ENCODE results near the gene ATG101. TPM values are rescaled to one million over a fixed set of nuclear protein-coding genes. Genes with fewer than 3 reads are reported as not detected.
"Not testable (repeated sequence)": the region's sequence is repeated elsewhere in the genome, so short reads cannot be mapped to it uniquely, and the experiment has no call there.

The ATG101 gene
- polyA plus RNA-seq, 1 donor from 2014 or later = 25.4 TPM

- H3K27me3 Mint-ChIP-seq = peaks cover 30% of the 10 kb centered on the region
- H3K27ac Mint-ChIP-seq = peak overlapping the region in 2 of 3 donors; percentile 42 to 71
- H3K36me3 Mint-ChIP-seq = peaks cover 2% of the 10 kb centered on the region
- no peaks in the 10 kb centered on the region for H3K9me3 Mint-ChIP-seq
- peaks cover 16 to 20% (median 17%) of the 10 kb centered on the region in 3 donors for H3K4me1 Mint-ChIP-seq
- no peak overlapping the region for H3K4me3 Mint-ChIP-seq
Measured at GRCh38 chr12:52086944-52087835, 17.4 kb downstream of the ATG101 start.

DNA sequence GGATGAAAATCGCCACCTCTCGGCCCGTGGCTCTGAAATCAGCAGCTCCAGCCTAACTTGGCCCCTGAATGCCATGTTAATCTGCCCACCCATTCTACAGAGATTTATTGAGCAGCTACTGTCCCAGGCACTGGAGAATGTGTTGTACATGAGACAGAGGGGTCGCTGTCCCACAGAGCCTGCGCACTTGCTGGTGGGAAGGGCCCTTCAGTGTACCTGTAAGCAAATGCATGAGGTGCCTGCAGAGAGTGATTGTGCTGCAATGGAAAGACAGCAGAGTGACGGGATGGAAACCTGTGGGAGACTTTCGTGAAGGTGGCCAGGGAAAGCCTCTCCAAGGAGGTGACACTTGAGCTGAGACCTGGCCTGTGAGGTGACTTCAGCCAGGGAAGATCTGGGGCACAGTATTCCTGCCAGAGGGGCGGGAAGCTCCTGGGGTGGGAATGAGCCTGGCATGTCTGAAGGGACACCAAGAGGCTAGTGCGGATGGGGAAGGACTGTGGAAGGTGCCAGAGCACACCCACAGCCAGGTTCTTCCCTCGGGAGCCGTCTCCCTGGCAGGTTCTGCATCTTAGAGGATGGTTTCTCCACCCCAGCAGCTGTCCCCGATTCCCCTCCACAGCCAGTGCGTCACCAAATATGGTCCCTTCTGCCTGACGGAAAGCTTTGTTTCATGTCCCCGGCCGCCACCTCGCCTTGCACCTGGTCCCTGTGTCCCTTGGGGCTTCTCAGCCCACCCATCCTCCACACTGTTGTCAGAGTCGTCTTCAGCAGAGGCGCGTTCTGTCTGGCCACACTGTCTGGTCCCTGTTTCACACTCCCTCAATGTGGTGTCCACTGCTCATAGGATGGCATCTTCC is 18.4 kb downstream of the ATG101 start:
- peak overlapping the region in 2 of 3 donors; percentile 42 to 53 for H3K27ac Mint-ChIP-seq

DNA sequence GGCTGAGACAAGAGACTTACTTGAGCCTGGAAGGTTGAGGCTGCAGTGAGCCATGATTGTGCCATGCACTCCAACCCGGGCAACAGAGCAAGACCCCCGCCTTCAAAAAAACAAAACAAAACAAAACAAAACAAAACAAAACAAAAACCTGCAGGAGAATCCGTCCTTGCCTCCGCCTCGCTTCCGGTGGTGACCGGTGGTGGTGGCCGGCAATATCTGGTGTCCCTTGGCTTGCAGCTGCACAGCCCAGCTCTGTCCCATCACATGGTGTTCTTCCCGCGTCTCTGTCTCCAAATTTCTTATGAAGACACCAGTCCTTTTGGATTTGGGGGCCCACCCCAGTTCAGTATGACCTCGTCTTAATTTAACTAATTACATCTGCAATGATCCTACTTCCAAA is 19.7 kb downstream of the ATG101 start:
- peaks cover 32% of the 10 kb centered on the region for H3K27me3 Mint-ChIP-seq
- no peak overlapping the region for H3K27ac Mint-ChIP-seq
- no peaks in the 10 kb centered on the region for H3K9me3 Mint-ChIP-seq
- H3K4me1 Mint-ChIP-seq = peaks cover 9 to 11% (median 9%) of the 10 kb centered on the region in 3 donors
- H3K36me3 Mint-ChIP-seq = peaks cover under 1% of the 10 kb centered on the region
- no peak overlapping the region for H3K4me3 Mint-ChIP-seq

More for the DNA sequence above, 18.4 kb downstream of the ATG101 start:
- Mint-ChIP-seq H3K36me3 (peaks cover 2% of the 10 kb centered on the region), H3K4me3 (no peak overlapping the region), H3K27me3 (peaks cover 31% of the 10 kb centered on the region), H3K9me3 (no peaks in the 10 kb centered on the region), H3K4me1 (peaks cover 12 to 16% (median 15%) of the 10 kb centered on the region in 3 donors)

DNA sequence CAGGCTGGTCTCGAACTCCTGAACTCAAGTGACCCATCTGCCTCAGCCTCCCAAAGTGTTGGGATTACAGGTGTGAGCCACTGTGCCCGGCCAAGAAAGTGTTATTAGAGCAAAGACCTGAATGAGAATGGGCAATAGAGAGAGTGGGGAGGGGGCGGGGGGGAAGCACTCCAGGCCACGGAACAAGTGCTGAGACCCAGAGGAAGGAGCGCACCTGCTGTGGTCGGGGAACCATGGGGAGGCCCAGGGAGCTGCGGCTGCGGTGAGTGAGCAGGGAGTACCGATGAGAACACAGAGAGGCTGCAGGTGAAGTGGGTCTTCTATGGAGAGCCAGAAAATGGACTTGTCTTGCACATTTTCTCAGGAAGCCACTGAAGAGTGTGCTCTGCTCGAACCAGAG is 20.5 kb downstream of the ATG101 start:
- Mint-ChIP-seq H3K4me1 (peaks cover 7 to 11% (median 9%) of the 10 kb centered on the region in 3 donors), H3K4me3 (no peak overlapping the region), H3K36me3 (no peaks in the 10 kb centered on the region), H3K27me3 (peaks cover 32% of the 10 kb centered on the region), H3K9me3 (no peaks in the 10 kb centered on the region), H3K27ac (no peak overlapping the region)

DNA sequence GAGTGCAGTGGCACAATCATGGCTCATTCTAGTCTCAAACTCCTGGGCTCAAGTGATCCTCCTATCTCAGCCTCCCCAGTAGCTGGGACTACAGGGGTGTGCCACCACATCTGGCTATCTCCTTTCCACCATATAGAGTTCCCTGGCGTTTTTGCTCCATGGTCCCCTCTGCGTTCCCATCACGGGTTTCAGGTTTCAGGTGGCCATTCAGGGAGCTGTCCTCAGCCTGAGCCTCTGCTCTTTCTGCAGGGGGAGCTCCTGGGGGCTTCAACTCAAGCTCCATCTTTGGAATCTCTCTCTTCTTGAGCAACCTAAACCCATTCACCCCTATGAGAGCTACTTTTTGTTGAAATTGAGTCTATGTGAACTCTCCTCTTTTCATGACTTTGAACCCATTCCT is 21.3 kb downstream of the ATG101 start:
- H3K4me3 Mint-ChIP-seq = no peak overlapping the region
- no peak overlapping the region for H3K27ac Mint-ChIP-seq
- H3K9me3 Mint-ChIP-seq = no peaks in the 10 kb centered on the region
- no peaks in the 10 kb centered on the region for H3K36me3 Mint-ChIP-seq
- peaks cover 7 to 11% (median 9%) of the 10 kb centered on the region in 3 donors for H3K4me1 Mint-ChIP-seq
- H3K27me3 Mint-ChIP-seq = peaks cover 32% of the 10 kb centered on the region

GRCh38 chr12:52091869-52092268 is 22.1 kb downstream of the ATG101 start:
- Mint-ChIP-seq H3K36me3 (no peaks in the 10 kb centered on the region), H3K4me3 (no peak overlapping the region), H3K9me3 (no peaks in the 10 kb centered on the region), H3K4me1 (peaks cover 7 to 11% (median 9%) of the 10 kb centered on the region in 3 donors), H3K27ac (no peak overlapping the region), H3K27me3 (peaks cover 26% of the 10 kb centered on the region)

DNA sequence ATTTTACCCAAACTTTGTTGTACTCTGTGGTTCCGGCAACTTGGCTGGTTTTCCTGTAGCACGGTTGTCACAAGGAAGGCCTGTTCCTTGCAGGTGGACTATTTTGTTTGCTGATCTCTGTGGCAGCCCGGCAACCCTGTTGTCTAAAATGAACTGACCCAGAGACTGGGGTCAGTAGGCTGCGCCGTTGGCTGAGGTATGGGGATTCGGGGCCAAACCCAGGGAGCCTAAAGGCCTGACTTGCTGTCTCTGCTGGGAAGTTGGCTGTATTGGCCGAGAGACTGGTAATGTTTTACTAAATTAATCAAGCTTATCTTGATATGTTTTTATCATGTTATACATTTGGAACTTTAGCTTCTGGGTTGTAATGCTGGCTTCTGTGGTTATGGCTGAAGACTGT is 23.6 kb downstream of the ATG101 start:
- no peaks in the 10 kb centered on the region for H3K9me3 Mint-ChIP-seq
- H3K4me1 Mint-ChIP-seq = peaks cover 4 to 11% (median 5%) of the 10 kb centered on the region in 3 donors
- peaks cover 25% of the 10 kb centered on the region for H3K27me3 Mint-ChIP-seq
- no peak overlapping the region for H3K27ac Mint-ChIP-seq
- no peak overlapping the region for H3K4me3 Mint-ChIP-seq
- no peaks in the 10 kb centered on the region for H3K36me3 Mint-ChIP-seq

DNA sequence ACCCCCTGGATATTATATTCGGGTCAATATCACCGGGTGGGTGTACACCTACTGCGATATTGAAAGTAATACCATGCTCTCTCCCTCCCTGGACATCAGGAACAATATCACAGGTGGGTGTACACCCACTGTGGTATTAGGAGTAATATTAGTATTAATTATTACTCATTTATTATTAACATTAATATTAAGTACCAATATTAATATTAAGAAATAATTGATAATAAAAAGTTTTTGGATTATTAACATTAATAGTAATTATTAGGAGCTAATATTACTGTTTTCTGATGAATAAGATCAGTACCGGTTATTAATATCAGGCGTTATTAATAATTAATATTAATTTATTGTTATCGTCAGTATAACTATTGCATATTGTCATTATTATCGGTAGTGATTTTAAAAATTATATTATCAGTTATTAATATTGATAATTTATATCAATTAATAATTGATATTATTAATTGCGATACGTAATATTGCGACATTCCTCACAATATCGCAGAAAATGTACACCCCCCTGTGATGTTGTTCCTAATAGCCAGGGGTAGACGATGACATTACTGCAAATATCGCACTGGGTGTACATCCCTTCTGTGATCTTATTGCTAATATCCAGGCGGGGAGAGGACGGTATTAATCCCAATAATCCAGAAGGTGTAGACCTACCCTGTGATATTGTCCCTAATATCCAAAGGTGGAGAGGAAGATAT is 26.7 kb downstream of the ATG101 start:
- Mint-ChIP-seq H3K4me1 (peaks cover 0 to 3% (median 0%) of the 10 kb centered on the region in 3 donors), H3K27me3 (peaks cover 19% of the 10 kb centered on the region), H3K4me3 (no peak overlapping the region), H3K9me3 (no peaks in the 10 kb centered on the region), H3K36me3 (no peaks in the 10 kb centered on the region), H3K27ac (no peak overlapping the region)

GRCh38 chr12:52097045-52097666 is 27.4 kb downstream of the ATG101 start:
- Mint-ChIP-seq H3K4me1 (no peaks in the 10 kb centered on the region), H3K27ac (no peak overlapping the region), H3K27me3 (peaks cover 17% of the 10 kb centered on the region), H3K4me3 (no peak overlapping the region), H3K9me3 (no peaks in the 10 kb centered on the region), H3K36me3 (no peaks in the 10 kb centered on the region)

DNA sequence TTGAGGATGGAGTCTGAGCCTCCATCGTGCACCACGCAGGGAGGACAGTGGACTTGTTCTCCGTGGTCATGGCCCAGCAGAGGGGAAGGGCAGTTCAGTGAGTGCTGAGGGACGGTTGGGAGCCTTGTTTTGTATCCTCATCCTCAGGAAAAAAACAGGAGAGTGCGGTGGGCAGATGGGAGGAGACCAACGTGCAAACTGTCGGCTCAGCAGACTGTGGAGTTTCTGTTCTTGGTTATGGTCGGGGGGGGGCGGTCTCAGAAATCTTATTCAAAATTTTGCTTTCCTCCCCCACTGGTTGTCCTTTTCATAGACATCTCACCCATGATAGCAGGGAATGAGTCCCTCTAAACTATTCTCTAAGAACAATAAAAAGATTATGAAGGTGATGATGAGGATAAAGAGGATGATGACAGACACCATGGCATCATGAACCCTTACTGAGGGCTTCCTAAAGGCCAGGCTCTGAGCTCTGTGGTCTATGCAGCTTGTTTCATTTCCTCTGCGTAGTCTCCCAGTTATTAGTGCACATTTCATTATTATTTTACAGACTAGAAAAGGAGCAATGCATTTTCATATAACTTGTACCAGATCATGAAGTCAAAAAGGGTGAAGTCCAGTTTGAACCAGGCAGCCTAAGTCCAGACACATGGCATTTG is 34.8 kb downstream of the ATG101 start:
- Mint-ChIP-seq H3K4me1 (peaks cover 10 to 13% (median 10%) of the 10 kb centered on the region in 3 donors), H3K27ac (peak overlapping the region in 2 of 3 donors; percentile 38 to 46), H3K4me3 (peak overlapping the region in 3 of 4 donors; percentile 49 to 69 (median 65)), H3K27me3 (peaks cover 12% of the 10 kb centered on the region)
- H3K9me3 Mint-ChIP-seq, H3K36me3 Mint-ChIP-seq: not testable (repeated sequence)

DNA sequence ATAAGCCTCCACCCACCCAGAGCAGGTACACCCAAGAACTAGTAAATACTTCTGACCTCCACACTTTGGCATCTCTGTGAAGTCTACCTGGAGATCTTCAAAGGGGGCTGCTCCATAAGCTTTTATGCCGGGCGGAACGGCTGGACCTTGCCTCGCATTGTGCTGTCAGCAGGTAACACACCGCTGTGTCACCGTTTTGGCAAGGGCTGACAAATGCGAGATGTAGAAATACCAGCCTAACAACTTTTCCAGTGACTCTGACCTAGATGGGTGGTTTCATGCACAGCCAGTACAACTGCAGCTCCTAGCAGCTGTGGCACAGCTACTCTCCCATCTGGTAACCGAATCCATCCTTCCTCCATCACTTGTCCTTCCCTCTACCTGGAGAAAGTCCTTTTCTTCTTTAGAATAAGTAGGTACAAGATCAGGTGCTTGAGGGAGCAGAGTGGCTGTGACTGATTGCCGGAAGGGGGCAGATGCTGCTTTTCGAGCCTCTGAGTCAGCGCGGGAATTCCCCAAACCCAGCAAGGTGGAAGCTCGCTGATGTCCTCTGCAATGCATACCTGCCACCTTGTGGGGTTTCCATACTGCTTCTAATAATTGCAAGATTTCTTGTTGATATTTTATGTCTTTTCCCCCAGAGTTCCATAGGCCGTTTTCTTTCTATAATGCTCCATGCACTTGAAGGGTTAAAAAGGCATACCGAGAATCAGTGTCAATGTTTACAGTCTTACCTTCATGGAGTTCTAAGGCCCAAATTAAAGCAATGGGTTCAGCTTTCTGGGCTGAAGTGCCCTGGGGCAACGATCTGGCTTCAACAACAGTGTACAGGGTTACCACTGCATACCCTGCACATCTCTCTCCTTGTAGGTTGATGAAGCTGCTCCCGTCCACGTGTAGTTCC is 46.7 kb downstream of the ATG101 start:
- H3K27me3 Mint-ChIP-seq, H3K9me3 Mint-ChIP-seq, H3K36me3 Mint-ChIP-seq, H3K4me3 Mint-ChIP-seq: not testable (repeated sequence)
- peaks cover 17 to 35% (median 30%) of the 10 kb centered on the region in 3 donors for H3K4me1 Mint-ChIP-seq
- H3K27ac Mint-ChIP-seq = peak overlapping the region in 2 of 3 donors; percentile 27 to 87

- Mint-ChIP-seq H3K4me1 (peaks cover 20 to 37% (median 30%) of the 10 kb centered on the region in 3 donors), H3K27ac (peak overlapping the region; percentile 70 to 84 (median 72)), H3K4me3 (peak overlapping the region in 3 of 4 donors; percentile 2 to 67 (median 40))
- H3K36me3 Mint-ChIP-seq, H3K9me3 Mint-ChIP-seq, H3K27me3 Mint-ChIP-seq: not testable (repeated sequence)
Measured at GRCh38 chr12:52117806-52118475, 48.2 kb downstream of the ATG101 start.
